GM12892 (cell line): Measurements from ENCODE around the gene DNAH14.

Source experiments
- POLR2A ChIP-seq: IDR thresholded peaks from 2 replicates; pipeline ENCODE4 v1.6.1; 2011; ENCODE audit warnings: low read depth, low read length, control low read depth
- POLR2AphosphoS5 ChIP-seq: IDR thresholded peaks from 2 replicates; pipeline ENCODE4 v1.6.1; 2011; ENCODE audit warnings: low read depth, low read length, control low read depth
- TAF1 ChIP-seq: IDR thresholded peaks from 2 replicates; pipeline ENCODE4 v1.6.1; 2011; ENCODE audit warnings: low read depth, mild to moderate bottlenecking, control low read depth, low read length, borderline replicate concordance

GRCh38 chr1:225097175-225097574, 167.7 kb downstream of the DNAH14 start:
- no peak for TF ChIP-seq POLR2A
- no peak for TF ChIP-seq TAF1
- no peak for TF ChIP-seq POLR2AphosphoS5
